HG03280 (cell line): ENCODE data around the gene RUFY3.
"Not testable (repeated sequence)": the region's sequence is repeated elsewhere in the genome, so short reads cannot be mapped to it uniquely, and the experiment has no call there.

Source experiments
- ATAC-seq: cut with Tn5 transposase; IDR thresholded peaks from one replicate; pipeline ENCODE4 v1.9.1; 2021; ENCODE audit warnings: mild to moderate bottlenecking, moderate library complexity; ENCODE audit not compliant: unreplicated experiment

Gene RUFY3

DNA sequence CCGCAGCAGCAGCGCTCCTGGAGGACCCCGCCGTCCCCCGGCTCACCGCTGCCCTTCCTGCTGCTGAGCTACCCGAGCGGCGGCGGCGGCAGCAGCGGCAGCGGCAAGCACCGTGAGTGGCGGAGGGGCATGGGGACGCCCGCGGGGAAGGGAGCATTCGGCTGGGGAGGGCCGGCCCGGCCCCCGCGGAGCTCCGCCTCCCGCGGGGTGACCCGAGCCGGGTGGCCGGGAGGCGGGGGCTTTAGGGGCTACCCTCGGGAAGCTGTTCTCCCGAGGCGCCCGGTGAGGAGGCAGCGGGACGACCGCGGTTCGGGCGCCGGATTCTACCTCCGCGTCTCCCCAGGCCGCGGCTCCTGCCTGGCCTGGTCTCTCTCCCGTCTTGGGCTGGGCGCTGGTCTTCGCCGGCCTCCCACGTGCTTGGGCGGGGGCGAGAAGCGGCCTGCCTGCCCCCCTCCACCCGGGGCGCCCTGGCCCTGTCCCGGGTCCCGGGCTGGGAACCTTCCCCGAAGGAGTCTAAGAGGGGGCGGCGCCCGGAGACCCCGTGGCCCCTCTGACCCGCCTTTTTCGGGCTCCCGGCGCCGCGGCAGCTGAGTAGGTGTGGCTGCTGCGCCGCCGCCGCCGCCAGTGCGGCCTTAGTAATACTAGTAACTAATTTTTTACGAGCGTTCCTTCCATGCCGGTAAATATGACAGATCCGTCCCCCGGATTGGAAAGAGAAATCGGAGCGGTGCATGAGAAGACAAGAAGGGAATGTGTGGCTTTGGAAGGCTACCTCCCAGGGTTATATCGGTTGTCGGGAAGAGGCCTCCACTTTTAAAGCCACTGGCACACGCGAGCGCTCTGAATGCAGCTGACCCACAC, 16.4 kb upstream of the RUFY3 start:
- ATAC-seq: peak; percentile 58

DNA sequence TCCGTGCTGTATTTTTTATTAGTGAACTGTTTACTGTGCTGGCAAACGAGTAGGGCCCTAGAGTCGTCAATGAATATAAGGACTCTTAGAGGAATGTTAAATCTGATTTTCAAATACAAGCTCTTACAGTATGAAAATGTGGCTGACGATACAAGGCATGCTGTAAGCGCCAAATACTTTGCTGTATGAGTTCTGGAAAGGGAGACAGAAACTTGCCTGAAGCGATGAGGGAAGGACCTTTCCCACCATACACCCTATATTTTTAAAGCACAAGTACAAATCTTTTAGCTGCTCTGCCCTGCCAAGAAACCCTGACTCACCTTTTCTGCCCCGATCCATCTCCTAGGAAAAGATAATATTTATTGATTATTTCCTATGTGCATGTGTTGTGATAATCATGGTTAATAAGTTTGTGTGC, 15.7 kb upstream of the RUFY3 start:
- ATAC-seq: no peak

DNA sequence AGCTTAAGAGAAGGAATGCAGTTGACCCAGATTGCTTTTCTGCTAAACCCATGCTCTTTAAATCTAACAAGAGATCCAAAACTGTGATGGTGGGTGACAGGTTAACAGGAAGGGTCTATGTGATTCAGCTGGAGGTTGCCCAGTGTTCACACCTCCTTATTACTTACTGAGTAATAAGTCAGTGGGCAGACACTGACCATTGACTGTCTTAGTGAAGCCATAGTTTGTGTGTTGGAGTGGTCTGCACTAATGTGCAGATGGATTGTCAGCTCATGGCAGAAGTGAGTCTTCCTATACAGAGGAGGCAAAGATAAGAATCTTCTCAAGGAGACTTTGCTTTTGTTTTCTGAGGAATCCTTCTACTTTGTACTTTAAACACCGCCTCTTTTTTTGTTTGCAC, 15.2 kb upstream of the RUFY3 start:
- no peak for ATAC-seq

DNA sequence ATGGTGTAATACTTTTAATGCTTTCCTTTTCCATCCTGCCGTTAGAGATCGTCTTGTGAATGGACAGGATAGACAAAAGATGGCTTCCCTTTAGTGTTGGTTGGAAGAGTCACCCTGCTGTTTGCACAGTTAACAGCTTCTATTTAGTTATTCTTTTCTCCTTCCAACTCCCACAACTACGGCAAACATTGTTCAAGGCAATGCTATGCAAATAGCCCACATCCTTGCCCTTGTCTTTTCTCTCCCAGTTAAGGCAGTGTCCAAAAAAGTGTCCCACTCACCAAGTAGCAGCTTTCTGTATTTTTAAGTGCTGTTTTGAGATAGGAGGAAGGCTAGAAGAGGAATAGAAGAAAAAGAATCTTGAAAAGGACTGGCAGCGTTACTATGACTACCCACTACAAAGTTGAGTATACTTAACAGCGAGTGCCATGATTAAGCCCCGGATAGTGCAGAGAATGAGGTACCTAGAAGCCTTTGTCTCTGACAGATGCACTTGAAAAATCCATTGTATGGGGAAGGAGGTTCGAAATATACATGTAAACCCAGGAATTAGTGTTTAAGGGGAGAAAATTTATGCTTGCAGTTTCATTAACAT, 12.1 kb upstream of the RUFY3 start:
- ATAC-seq: no peak

- ATAC-seq: no peak
Measured at GRCh38 chr4:70711599-70711998, 10.2 kb upstream of the RUFY3 start.

GRCh38 chr4:70712150-70712549, 9.6 kb upstream of the RUFY3 start:
- no peak for ATAC-seq

- no peak for ATAC-seq
Measured at GRCh38 chr4:70712604-70713452, 8.9 kb upstream of the RUFY3 start.

DNA sequence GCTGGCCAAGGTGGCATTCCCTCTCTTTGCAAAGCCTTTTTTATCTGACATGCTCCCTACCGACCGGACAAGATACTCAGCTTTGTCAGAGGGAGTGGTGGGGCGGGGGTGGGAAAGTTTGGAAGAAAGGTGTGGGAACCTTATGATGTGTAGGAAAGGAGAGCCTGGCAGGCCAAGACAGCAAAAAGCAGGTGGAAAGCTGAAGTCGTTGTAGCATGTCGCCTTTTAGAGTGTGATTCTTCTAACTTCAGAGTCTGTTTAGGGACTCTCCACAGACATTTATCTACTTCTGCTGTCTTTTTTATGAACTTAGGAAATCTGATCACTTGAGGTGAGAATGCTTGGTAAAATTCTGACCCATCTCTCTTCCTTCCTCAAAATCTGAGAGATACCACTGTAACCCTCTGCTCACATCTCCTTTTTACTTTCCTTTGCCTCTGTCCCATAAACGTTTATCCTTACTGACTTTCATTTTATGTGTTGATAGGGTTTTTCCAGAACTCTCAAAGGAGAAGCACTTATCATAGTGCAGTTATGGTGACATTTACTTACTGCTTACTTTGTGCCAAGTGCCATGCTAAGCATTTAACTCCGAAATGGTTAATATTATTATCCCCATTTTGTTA, 8.2 kb upstream of the RUFY3 start:
- peak; percentile 27 for ATAC-seq

GRCh38 chr4:70714079-70714887, 7.5 kb upstream of the RUFY3 start:
- ATAC-seq: peak; percentile 60

DNA sequence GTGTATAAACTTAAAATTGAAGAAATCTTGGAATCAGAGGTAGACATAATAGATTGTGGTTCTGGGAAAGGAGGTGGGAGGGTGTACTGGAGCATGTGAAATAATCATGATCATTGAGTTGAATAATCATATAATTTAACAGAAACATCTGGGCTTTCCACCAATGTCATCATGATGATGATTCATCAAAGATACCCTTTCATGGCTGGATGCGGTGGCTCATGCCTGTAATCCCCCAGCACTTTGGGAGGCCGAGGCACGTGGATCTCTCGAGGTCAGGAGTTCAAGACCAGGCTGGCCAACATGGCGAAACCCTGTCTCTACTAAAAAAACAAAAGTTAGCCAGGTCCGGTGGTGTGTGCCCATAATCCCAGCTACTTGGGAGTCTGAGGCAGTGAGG, 6.7 kb upstream of the RUFY3 start:
- ATAC-seq: no peak

DNA sequence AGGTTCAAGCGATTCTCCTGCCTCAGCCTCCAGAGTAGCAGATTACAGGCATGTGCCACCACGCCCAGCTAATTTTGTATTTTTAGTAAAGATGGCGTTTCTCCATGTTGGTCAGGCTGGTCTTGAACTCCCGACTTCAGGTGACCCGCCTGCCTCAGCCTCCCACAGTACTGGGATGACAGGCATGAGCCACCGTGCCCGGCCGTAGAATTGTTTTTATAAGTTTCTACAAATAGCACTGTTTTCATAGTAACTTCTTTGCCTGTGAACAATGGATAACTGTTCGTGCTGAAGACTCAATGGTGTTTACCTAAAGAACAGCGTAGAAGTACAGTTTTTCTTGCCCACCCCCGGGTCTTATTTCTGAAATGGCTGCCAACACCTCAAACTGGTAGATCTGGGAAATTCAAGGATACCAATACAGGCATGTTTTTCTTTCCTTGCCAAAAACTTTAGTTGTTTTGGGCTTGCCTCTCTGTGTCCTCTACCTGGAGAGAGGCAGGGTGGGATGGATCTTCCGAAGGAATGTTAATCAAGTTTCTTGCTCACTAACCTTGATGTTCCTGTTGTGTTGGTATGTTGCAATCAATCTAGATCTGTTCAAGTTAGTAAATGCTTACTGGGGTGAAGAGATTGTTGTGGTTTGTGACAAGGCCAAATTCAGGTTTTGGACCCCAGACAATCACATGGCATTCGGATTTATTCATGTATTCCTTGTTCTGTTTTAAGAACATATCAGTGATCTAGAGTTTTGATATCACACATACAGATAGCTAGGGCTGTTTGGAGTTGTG, 2.8 kb upstream of the RUFY3 start:
- ATAC-seq: no peak

- no peak for ATAC-seq
Measured at GRCh38 chr4:70722199-70722791, 531 bp downstream of the RUFY3 start.

DNA sequence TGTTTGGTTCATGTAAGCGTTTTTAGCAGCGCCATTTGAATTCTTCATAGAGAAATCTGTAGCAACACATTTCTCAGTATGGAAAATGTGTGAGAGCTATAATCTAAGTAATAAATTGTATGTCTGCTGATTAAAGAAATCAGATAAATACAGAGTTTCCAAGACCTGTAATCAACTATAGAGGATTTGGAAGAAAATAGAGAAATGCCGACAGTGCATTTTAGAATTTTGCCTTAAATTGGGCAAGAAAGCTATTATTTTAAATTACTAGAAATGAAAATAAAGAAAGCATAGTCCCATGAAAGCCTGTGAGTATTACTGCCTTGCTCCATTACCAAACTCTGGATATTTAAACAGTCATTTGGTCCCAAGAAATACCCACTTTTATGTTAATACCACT, 2.7 kb downstream of the RUFY3 start:
- no peak for ATAC-seq

DNA sequence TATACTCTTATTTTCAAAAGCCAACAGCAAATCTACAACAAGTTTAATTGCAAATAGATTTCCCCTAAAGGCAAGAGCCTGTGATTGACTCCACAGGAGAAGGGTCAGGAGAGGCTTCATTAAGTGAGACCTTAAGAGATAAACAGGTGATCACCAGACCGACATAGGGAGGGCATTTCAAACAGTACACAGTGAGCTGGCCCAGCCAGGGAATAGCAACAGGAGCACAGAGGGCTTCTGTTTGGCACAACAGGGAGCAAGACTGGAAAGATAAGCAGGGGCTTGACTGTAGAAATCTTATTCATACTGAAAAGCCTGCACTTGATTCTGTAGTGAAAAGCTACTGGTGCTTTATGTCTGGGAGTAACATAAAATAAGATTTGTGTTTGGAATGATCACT, 3.9 kb downstream of the RUFY3 start:
- no peak for ATAC-seq

GRCh38 chr4:70726515-70726914, 4.8 kb downstream of the RUFY3 start:
- not testable (repeated sequence) for ATAC-seq

- ATAC-seq: no peak
Measured at GRCh38 chr4:70728091-70728490, 6.3 kb downstream of the RUFY3 start.

- ATAC-seq: not testable (repeated sequence)
Measured at GRCh38 chr4:70732878-70733277, 11.1 kb downstream of the RUFY3 start.

- ATAC-seq: peak; percentile 86
Measured at GRCh38 chr4:70734168-70734954, 12.6 kb downstream of the RUFY3 start.
